Prostate gland (tissue), 2 donors: ENCODE results near the gene FHIT. TPM values are rescaled to one million over a fixed set of nuclear protein-coding genes. Genes with fewer than 3 reads are reported as not detected.

ENCODE experiments used
- DNase-seq: peaks from one replicate; pipeline ENCODE4 v3.0.0-alpha.2; 2019; ENCODE audit warnings: low spot score
- H3K27ac ChIP-seq, 2 donors: fragments of 200-600 bp; sonication (generic); 2 replicates each; pipeline ENCODE4 v1.5.1; 2017 to 2019
- H3K27me3 ChIP-seq: fragments of 200-600 bp; sonication (generic); replicated peaks from 2 replicates; pipeline ENCODE4 v1.5.1; 2019; ENCODE audit not compliant: insufficient read depth
- H3K36me3 ChIP-seq, 2 donors: fragments of 200-600 bp; sonication (generic); 1 replicate in 1 of 2; 2 replicates in 1 of 2; pipeline versions ENCODE4 v1.5.1 to v1.8.1; 2017 to 2019
- H3K4me1 ChIP-seq: fragments of 200-600 bp; sonication (generic); replicated peaks from 2 replicates; pipeline ENCODE4 v1.5.1; 2019
- H3K4me3 ChIP-seq, 2 donors: fragments of 200-600 bp; sonication (generic); 2 replicates each; pipeline ENCODE4 v1.5.1; 2017 to 2019
- H3K9me3 ChIP-seq: fragments of 200-600 bp; sonication (generic); 2 replicates; pipeline ENCODE4 v1.5.1; 2017
- CTCF ChIP-seq, 4 experiments: fragments of 200-600 bp in 2 of 4; fragments of 450-650 bp in 2 of 4; sonication (generic) in 2 of 4; IDR thresholded peaks; 1 replicate in 3 of 4; 2 replicates in 1 of 4; pipeline ENCODE4 v1.5.1; 2016 to 2019; ENCODE audit warnings: antibody characterized with exemption in 4 of 4, mild to moderate bottlenecking in 2 of 4, moderate library complexity in 2 of 4
- POLR2A ChIP-seq: fragments of 450-650 bp; IDR thresholded peaks from one replicate; pipeline ENCODE4 v1.6.1; 2016; ENCODE audit warnings: antibody characterized with exemption, mild to moderate bottlenecking
- POLR2AphosphoS5 ChIP-seq: sonication (generic); formaldehyde crosslinking; IDR thresholded peaks from one replicate; pipeline ENCODE4 v1.6.1; 2017; ENCODE audit warnings: antibody characterized with exemption
- WGBS: methylation state at CpG from one replicate; pipeline ENCODE4 v1.1.5; 2018; 5-methylcytosine and 5-hydroxymethylcytosine counted together
- intact Hi-C: fragments of 100-400 bp; cut with DNase I; formaldehyde crosslinking; loops from one replicate; pipeline ENCODE4 v1.14.2; 2022
- total RNA-seq, 2 donors: library from RNA; depleted of rRNA; stranded (reverse); fragments of >200 nt; gene quantifications; one replicate each; pipeline ENCODE4 v1.1.0, GENCODE V29; 2016

The FHIT gene
- total RNA-seq, 2 donors from 2014 or later, result 6.4 to 10.4 TPM

- 88% methylated on average over 3 of the region's 3 CpGs for WGBS
- H3K27ac ChIP-seq, result no peak overlapping the region
- intact Hi-C loops, result no loop called here
- H3K4me3 ChIP-seq, result no peak overlapping the region
- no peaks in the 10 kb centered on the region for H3K27me3 ChIP-seq
- no peaks in the 10 kb centered on the region for H3K9me3 ChIP-seq
- no peak for DNase-seq
- H3K4me1 ChIP-seq, result no peaks in the 10 kb centered on the region
- TF ChIP-seq POLR2A, result no peak
- no peak for TF ChIP-seq POLR2AphosphoS5
- TF ChIP-seq CTCF (IDR thresholded peaks at IDR 0.05), result no peak
- H3K36me3 ChIP-seq, result no peaks in the 10 kb centered on the region
Observed at GRCh38 chr3:59940718-59941117, 1310.5 kb downstream of the FHIT start.

DNA sequence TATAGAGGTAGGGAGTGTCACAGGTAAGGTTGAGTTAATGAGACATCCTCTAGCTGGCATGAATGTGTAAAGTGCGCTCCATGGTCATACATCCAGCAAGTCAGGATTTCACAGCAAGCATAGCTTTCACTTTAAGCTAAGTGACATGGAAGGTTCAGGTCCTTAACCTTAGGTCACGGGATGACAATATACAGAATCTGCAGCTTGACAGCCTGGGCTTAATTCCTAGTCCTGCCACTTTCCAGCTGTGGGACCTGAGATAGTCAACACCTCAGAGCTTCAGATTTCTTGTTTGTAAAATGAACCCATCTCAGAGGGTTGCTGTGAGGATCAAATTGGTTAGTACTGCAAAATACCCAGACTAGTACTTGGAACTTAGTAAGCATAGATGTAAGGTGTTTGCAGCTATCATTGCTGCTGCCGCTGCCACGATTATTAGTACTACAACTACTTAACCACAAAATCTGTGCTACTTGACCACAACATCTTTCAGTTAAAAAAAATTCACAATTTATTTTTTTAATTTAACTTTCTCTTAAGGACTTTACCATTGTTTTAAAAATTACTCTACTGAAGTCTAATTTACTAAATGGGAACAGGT is 1311.3 kb downstream of the FHIT start:
- TF ChIP-seq CTCF (IDR thresholded peaks at IDR 0.05), result no peak
- no peak for TF ChIP-seq POLR2AphosphoS5
- no peaks in the 10 kb centered on the region for H3K9me3 ChIP-seq
- intact Hi-C loops, result no loop called here
- H3K27ac ChIP-seq, result no peak overlapping the region
- no peak for DNase-seq
- no peaks in the 10 kb centered on the region for H3K4me1 ChIP-seq
- 93% methylated on average over 4 of the region's 4 CpGs for WGBS
- no peak overlapping the region for H3K4me3 ChIP-seq
- no peaks in the 10 kb centered on the region for H3K27me3 ChIP-seq
- no peaks in the 10 kb centered on the region for H3K36me3 ChIP-seq

GRCh38 chr3:59938828-59939227 is 1312.4 kb downstream of the FHIT start:
- H3K9me3 ChIP-seq, result no peaks in the 10 kb centered on the region
- no peaks in the 10 kb centered on the region for H3K27me3 ChIP-seq
- intact Hi-C loops, result no loop called here
- DNase-seq, result no peak
- H3K4me3 ChIP-seq, result no peak overlapping the region
- WGBS, result 74% methylated on average over 3 of the region's 3 CpGs
- H3K27ac ChIP-seq, result no peak overlapping the region
- H3K4me1 ChIP-seq, result no peaks in the 10 kb centered on the region
- TF ChIP-seq POLR2A (no peak), POLR2AphosphoS5 (no peak), CTCF (IDR thresholded peaks at IDR 0.05) (no peak)
- H3K36me3 ChIP-seq, result no peaks in the 10 kb centered on the region

GRCh38 chr3:59937201-59937600 is 1314.1 kb downstream of the FHIT start:
- H3K4me3 ChIP-seq, result no peak overlapping the region
- intact Hi-C loops, result no loop called here
- 53% methylated on average over 4 of the region's 4 CpGs for WGBS

More at GRCh38 chr3:59937201-59937600, 1314.1 kb downstream of the FHIT start:
- TF ChIP-seq POLR2AphosphoS5 (no peak), POLR2A (no peak), CTCF (IDR thresholded peaks at IDR 0.05) (no peak)
- H3K4me1 ChIP-seq, result no peaks in the 10 kb centered on the region
- no peaks in the 10 kb centered on the region for H3K36me3 ChIP-seq
- no peak for DNase-seq
- no peaks in the 10 kb centered on the region for H3K27me3 ChIP-seq
- H3K27ac ChIP-seq, result no peak overlapping the region
- H3K9me3 ChIP-seq, result no peaks in the 10 kb centered on the region
